HCT116 (cell line): ENCODE data around the gene ASCC1. TPM values are rescaled to one million over a fixed set of nuclear protein-coding genes. Genes with fewer than 3 reads are reported as not detected.

Experiments
- ATAC-seq: fragments of 200-7000 bp; cut with Tn5 transposase; 2 replicates; pipeline ENCODE4 v1.9.1; 2020; ENCODE audit warnings: mild to moderate bottlenecking, moderate library complexity
- BruUV-seq: library from RNA; stranded (reverse); fragments of 400-500 nt; replicated peaks from 2 replicates; lab custom pipeline; 2021; lab: Mats Ljungman, UMichigan
- CTCF ChIA-PET: fragments of 300-600 bp; sonication (Branson Sonifier 250); formaldehyde crosslinking; loops from one replicate; lab custom pipeline; 2021; ENCODE audit warnings: antibody characterized with exemption; lab: Charles Lee
- POLR2A ChIA-PET: fragments of 300-600, 350-600 bp; sonication (Branson Sonifier 250); formaldehyde crosslinking; loops from one replicate; lab custom pipeline; 2021; ENCODE audit warnings: antibody characterized with exemption; lab: Charles Lee
- RAD21 ChIA-PET, 2 experiments: fragments of 300-600 bp; sonication (Branson Sonifier 250); formaldehyde crosslinking; loops; one replicate each; lab custom pipeline; 2023; ENCODE audit warnings: low total read pairs in 2 of 2; ENCODE audit not compliant: uncharacterized antibody in 2 of 2, unreplicated experiment in 2 of 2, low non-redundant PET in 1 of 2; lab: Charles Lee
- DNase-seq: peaks from one replicate; pipeline ENCODE4 v3.0.0-alpha.2; 2010; ENCODE audit warnings: low read depth, low spot score
- H2AFZ ChIP-seq: fragments of 200-600 bp; shearing (Covaris generic), sonication (generic); 2 replicates; pipeline ENCODE4 v1.6.1; 2017; ENCODE audit warnings: low read depth, mixed run types, mixed read lengths, antibody characterized with exemption, low read length; ENCODE audit not compliant: poor library complexity, severe bottlenecking
- H3K27ac ChIP-seq: 2 replicates; pipeline ENCODE4 v1.5.1; 2012; ENCODE audit warnings: low read depth, low read length
- H3K27me3 ChIP-seq: fragments of 200-600 bp; sonication (generic); 2 replicates; pipeline ENCODE4 v1.6.1; 2016; ENCODE audit warnings: mixed run types, low read length, mixed read lengths; ENCODE audit not compliant: insufficient read depth
- H3K36me3 ChIP-seq, 2 experiments: fragments of 200-500 bp in 1 of 2; fragments of 200-600 bp in 1 of 2; sonication (Bioruptor generic) in 1 of 2; sonication (generic) in 1 of 2; 2 replicates each; pipeline versions ENCODE4 v1.5.1 to v1.6.1; 2014 to 2016; ENCODE audit warnings: low read length in 2 of 2, inconsistent platforms in 1 of 2, mixed read lengths in 1 of 2, mixed run types in 1 of 2; ENCODE audit not compliant: insufficient read depth in 2 of 2, control insufficient read depth in 1 of 2
- H3K4me1 ChIP-seq, 2 experiments: fragments of 200-600 bp in 1 of 2; sonication (generic) in 1 of 2; 2 replicates each; pipeline versions ENCODE4 v1.5.1 to v1.6.1; 2012 to 2017; ENCODE audit warnings: low read length in 2 of 2, inconsistent platforms in 1 of 2, mild to moderate bottlenecking in 1 of 2, mixed read lengths in 1 of 2, mixed run types in 1 of 2, moderate library complexity in 1 of 2; ENCODE audit not compliant: insufficient read depth in 2 of 2, control insufficient read depth in 1 of 2
- H3K4me2 ChIP-seq: fragments of 200-600 bp; sonication (generic); 2 replicates; pipeline ENCODE4 v1.6.1; 2017; ENCODE audit warnings: mixed run types, low read length, mixed read lengths
- H3K4me3 ChIP-seq, 2 experiments: fragments of 200-600 bp in 1 of 2; sonication (generic) in 1 of 2; replicated peaks in 1 of 2; 2 replicates each; pipeline ENCODE4 v1.5.1; 2011 to 2016; ENCODE audit warnings: low read length in 2 of 2, control low read depth in 1 of 2, low read depth in 1 of 2, mild to moderate bottlenecking in 1 of 2, mixed read lengths in 1 of 2, mixed run types in 1 of 2
- H3K79me2 ChIP-seq: fragments of 200-600 bp; sonication (generic); 2 replicates; pipeline ENCODE4 v1.6.1; 2017; ENCODE audit warnings: mild to moderate bottlenecking, mixed run types, low read length, moderate library complexity, mixed read lengths; ENCODE audit not compliant: insufficient read depth
- H3K9ac ChIP-seq: fragments of 200-600 bp; sonication (generic); 2 replicates; pipeline ENCODE4 v1.6.1; 2016; ENCODE audit warnings: low read length, mixed read lengths
- H3K9me2 ChIP-seq: fragments of 200-600 bp; sonication (generic), shearing (Covaris generic); 2 replicates; pipeline ENCODE4 v1.6.1; 2017; ENCODE audit warnings: mixed run types, mild to moderate bottlenecking, moderate library complexity; ENCODE audit not compliant: insufficient read depth
- H3K9me3 ChIP-seq, 2 experiments: fragments of 200-500 bp in 1 of 2; fragments of 200-600 bp in 1 of 2; sonication (Bioruptor generic) in 1 of 2; sonication (generic) in 1 of 2; 2 replicates each; pipeline ENCODE4 v1.6.1; 2014 to 2017; ENCODE audit warnings: low read length in 2 of 2, mixed read lengths in 2 of 2, inconsistent platforms in 1 of 2, low read depth in 1 of 2, mild to moderate bottlenecking in 1 of 2, mixed run types in 1 of 2, moderate library complexity in 1 of 2; ENCODE audit not compliant: control insufficient read depth in 1 of 2, insufficient read depth in 1 of 2
- H4K20me1 ChIP-seq: fragments of 200-600 bp; sonication (generic), shearing (Covaris generic); 2 replicates; pipeline ENCODE4 v1.6.1; 2017; ENCODE audit warnings: mixed run types, mild to moderate bottlenecking, moderate library complexity; ENCODE audit not compliant: insufficient read depth
- CEBPB ChIP-seq: IDR thresholded peaks from 2 replicates; pipeline ENCODE4 v1.6.1; 2012; ENCODE audit warnings: low read depth
- EGR1 ChIP-seq: IDR thresholded peaks from 2 replicates; pipeline ENCODE4 v1.6.1; 2012; ENCODE audit warnings: low read depth
- JUND ChIP-seq: IDR thresholded peaks from 2 replicates; pipeline ENCODE4 v1.6.1; 2012
- RAD21 ChIP-seq: IDR thresholded peaks from 2 replicates; pipeline ENCODE4 v1.6.1; 2012; ENCODE audit warnings: low read depth, mild to moderate bottlenecking
- SIN3A ChIP-seq: IDR thresholded peaks from 2 replicates; pipeline ENCODE4 v1.6.1; 2012; ENCODE audit warnings: low read depth
- SP1 ChIP-seq: IDR thresholded peaks from 2 replicates; pipeline ENCODE4 v1.6.1; 2012; ENCODE audit warnings: low read depth
- TCF7L2 ChIP-seq: IDR thresholded peaks from 2 replicates; pipeline ENCODE4 v1.7.0; 2011; ENCODE audit warnings: borderline replicate concordance, inconsistent platforms; ENCODE audit not compliant: insufficient read depth, insufficient read length; ENCODE audit errors: extremely low read depth
- ZFX ChIP-seq: fragments of 450-650 bp; IDR thresholded peaks from 2 replicates; pipeline ENCODE4 v1.6.1; 2017
- ZNF274 ChIP-seq: fragments of 200-500 bp; sonication (Bioruptor generic); IDR thresholded peaks from 2 replicates; pipeline ENCODE4 v1.6.1; 2014; ENCODE audit warnings: mild to moderate bottlenecking, low read depth, low read length, inconsistent platforms
- intact Hi-C: fragments of 100-400 bp; cut with micrococcal nuclease; formaldehyde crosslinking; loops from 2 replicates; pipeline ENCODE4 v1.10.0; 2022
- total RNA-seq: library from RNA; stranded (reverse); gene quantifications from one replicate; pipeline ENCODE4 v1.2.1, GENCODE V29; 2021; ENCODE audit not compliant: unreplicated experiment
- TF ChIP-seq, protein P1 (sequence below): IDR thresholded peaks from 2 replicates; pipeline ENCODE4 v1.6.1; 2012; ENCODE audit warnings: low read depth
- TF ChIP-seq, protein P2 (sequence below): IDR thresholded peaks from 2 replicates; pipeline ENCODE4 v1.6.1; 2011; ENCODE audit warnings: mild to moderate bottlenecking, low read length, moderate library complexity; ENCODE audit not compliant: insufficient replicate concordance; ENCODE audit errors: extremely low read depth

Gene ASCC1
- total RNA-seq, 1 experiment from 2014 or later, result 34.5 TPM

DNA sequence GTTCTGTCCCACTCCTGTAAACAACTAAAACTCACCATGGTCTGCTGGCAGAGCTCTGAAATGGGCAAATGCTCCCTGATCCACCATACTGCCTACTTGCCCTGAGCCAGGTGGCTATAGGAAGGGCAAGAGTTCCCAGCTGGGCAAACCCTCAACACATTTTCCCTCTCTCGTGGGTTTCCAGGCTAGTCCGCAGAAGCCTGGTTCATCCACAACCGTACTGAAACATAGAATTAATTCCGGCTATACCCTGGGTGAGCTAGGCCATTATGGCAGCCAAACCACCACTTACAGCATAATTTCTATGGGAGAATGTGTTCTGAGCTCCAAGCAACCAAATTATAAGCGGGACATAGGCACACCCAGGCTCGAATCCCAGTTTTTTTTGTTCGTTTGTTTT is 37.5 kb upstream of the ASCC1 start (continued):
- TF ChIP-seq, protein P1, sequence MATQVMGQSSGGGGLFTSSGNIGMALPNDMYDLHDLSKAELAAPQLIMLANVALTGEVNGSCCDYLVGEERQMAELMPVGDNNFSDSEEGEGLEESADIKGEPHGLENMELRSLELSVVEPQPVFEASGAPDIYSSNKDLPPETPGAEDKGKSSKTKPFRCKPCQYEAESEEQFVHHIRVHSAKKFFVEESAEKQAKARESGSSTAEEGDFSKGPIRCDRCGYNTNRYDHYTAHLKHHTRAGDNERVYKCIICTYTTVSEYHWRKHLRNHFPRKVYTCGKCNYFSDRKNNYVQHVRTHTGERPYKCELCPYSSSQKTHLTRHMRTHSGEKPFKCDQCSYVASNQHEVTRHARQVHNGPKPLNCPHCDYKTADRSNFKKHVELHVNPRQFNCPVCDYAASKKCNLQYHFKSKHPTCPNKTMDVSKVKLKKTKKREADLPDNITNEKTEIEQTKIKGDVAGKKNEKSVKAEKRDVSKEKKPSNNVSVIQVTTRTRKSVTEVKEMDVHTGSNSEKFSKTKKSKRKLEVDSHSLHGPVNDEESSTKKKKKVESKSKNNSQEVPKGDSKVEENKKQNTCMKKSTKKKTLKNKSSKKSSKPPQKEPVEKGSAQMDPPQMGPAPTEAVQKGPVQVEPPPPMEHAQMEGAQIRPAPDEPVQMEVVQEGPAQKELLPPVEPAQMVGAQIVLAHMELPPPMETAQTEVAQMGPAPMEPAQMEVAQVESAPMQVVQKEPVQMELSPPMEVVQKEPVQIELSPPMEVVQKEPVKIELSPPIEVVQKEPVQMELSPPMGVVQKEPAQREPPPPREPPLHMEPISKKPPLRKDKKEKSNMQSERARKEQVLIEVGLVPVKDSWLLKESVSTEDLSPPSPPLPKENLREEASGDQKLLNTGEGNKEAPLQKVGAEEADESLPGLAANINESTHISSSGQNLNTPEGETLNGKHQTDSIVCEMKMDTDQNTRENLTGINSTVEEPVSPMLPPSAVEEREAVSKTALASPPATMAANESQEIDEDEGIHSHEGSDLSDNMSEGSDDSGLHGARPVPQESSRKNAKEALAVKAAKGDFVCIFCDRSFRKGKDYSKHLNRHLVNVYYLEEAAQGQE, result no peak
- TF ChIP-seq ZNF274, result no peak
- TF ChIP-seq EGR1, result no peak
- no peak for TF ChIP-seq RAD21
- no peak for TF ChIP-seq SIN3A

DNA sequence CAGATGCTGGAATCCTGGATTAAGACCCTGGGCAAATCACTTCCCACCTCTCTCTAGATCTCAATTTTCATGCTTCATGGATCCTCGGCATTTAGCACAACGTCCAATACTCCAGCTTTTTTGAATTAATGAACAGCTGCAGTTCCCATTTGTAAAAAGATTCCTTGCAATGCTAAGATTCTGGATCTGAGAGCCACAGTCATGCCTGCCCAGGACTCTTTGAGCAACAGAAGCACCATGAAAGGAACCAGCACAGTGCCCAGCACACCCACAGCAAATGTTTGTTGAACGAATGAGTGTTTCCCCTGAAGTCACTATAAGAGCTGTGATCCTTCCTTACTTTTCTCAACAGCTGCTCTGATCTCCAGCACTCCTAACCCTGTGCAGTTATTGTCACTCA is 36.9 kb upstream of the ASCC1 start:
- no TSS peak for BruUV-seq
- no peaks in the 10 kb centered on the region for H3K27me3 ChIP-seq
- no peaks in the 10 kb centered on the region for H3K9me3 ChIP-seq
- H3K9ac ChIP-seq, result no peak overlapping the region
- ChIA-PET POLR2A (interaction anchor here (1.0 to 3.5 kb wide), 3 partner anchors 21 to 79 kb away, joined by 3 to 22 read pairs (median 11); partner anchors contain the start of gene DDIT4), CTCF (no interaction called here), RAD21 (no interaction called here)
- peaks cover 29 to 46% of the 10 kb centered on the region in 2 experiments for H3K4me1 ChIP-seq
- H3K4me2 ChIP-seq, result no peak overlapping the region
- H3K36me3 ChIP-seq, result no peaks in the 10 kb centered on the region
- no peaks in the 10 kb centered on the region for H3K9me2 ChIP-seq
- no peak overlapping the region for H3K27ac ChIP-seq
- TF ChIP-seq, protein P1, result no peak
- TF ChIP-seq TCF7L2 (no peak), JUND (no peak), SP1 (no peak), CEBPB (no peak), ZFX (no peak)
- TF ChIP-seq, protein P2, sequence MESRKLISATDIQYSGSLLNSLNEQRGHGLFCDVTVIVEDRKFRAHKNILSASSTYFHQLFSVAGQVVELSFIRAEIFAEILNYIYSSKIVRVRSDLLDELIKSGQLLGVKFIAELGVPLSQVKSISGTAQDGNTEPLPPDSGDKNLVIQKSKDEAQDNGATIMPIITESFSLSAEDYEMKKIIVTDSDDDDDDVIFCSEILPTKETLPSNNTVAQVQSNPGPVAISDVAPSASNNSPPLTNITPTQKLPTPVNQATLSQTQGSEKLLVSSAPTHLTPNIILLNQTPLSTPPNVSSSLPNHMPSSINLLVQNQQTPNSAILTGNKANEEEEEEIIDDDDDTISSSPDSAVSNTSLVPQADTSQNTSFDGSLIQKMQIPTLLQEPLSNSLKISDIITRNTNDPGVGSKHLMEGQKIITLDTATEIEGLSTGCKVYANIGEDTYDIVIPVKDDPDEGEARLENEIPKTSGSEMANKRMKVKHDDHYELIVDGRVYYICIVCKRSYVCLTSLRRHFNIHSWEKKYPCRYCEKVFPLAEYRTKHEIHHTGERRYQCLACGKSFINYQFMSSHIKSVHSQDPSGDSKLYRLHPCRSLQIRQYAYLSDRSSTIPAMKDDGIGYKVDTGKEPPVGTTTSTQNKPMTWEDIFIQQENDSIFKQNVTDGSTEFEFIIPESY, result no peak
- H4K20me1 ChIP-seq, result no peaks in the 10 kb centered on the region
- intact Hi-C loops, result no loop called here
- H2AFZ ChIP-seq, result no peak overlapping the region
- H3K79me2 ChIP-seq, result no peaks in the 10 kb centered on the region
- ATAC-seq, result no peak
- DNase-seq, result no peak
- H3K4me3 ChIP-seq, result no peak overlapping the region
